SK-N-SH (cell line): ENCODE data around the gene CHD5. TPM values are rescaled to one million over a fixed set of nuclear protein-coding genes. Genes with fewer than 3 reads are reported as not detected.

Source experiments
- CTCF ChIA-PET: fragments of 300-600, 350-600 bp; formaldehyde crosslinking; extraction: SDS; loops from one replicate; lab custom pipeline; 2021; lab: Yijun Ruan, JAX
- POLR2A ChIA-PET: fragments of 350-600 bp; sonication (Branson Sonifier 250); formaldehyde crosslinking; extraction: SDS; loops from one replicate; lab custom pipeline; 2020; ENCODE audit warnings: antibody characterized with exemption, inconsistent platforms; lab: Yijun Ruan, JAX
- DNase-seq: peaks from one replicate; pipeline ENCODE4 v3.0.0; 2012
- H2AFZ ChIP-seq: fragments of 200-600 bp; sonication (generic); 2 replicates; pipeline ENCODE4 v1.8.1; 2016; ENCODE audit warnings: antibody characterized with exemption, mild to moderate bottlenecking, low read depth
- H3F3A ChIP-seq: fragments of 200-600 bp; sonication (generic); replicated peaks from 2 replicates; pipeline ENCODE3; 2016; ENCODE audit warnings: antibody characterized with exemption, mild to moderate bottlenecking; ENCODE audit not compliant: insufficient read depth
- H3K27ac ChIP-seq, 2 experiments: fragments of 200-500 bp in 1 of 2; fragments of 200-600 bp in 1 of 2; sonication (Bioruptor generic) in 1 of 2; sonication (generic), shearing (Covaris generic) in 1 of 2; 2 replicates each; pipeline versions ENCODE4 v1.5.1 to v1.6.1; 2014 to 2016; ENCODE audit warnings: low read depth in 2 of 2, inconsistent platforms in 1 of 2, low read length in 1 of 2, mild to moderate bottlenecking in 1 of 2, mixed read lengths in 1 of 2
- H3K27me3 ChIP-seq: fragments of 200-600 bp; sonication (generic), shearing (Covaris generic); 2 replicates; pipeline ENCODE4 v1.6.1; 2016; ENCODE audit warnings: mixed run types; ENCODE audit not compliant: insufficient read depth
- H3K36me3 ChIP-seq, 2 experiments: fragments of 200-500 bp in 1 of 2; fragments of 200-600 bp in 1 of 2; sonication (Bioruptor generic) in 1 of 2; sonication (generic) in 1 of 2; replicated peaks in 1 of 2; 2 replicates each; pipeline versions ENCODE3 to v1.5.1; 2014 to 2016; ENCODE audit warnings: low read length in 1 of 2, mild to moderate bottlenecking in 1 of 2; ENCODE audit not compliant: insufficient read depth in 2 of 2, control insufficient read depth in 1 of 2
- H3K4me1 ChIP-seq, 2 experiments: fragments of 200-500 bp in 1 of 2; fragments of 200-600 bp in 1 of 2; sonication (Bioruptor generic) in 1 of 2; sonication (generic), shearing (Covaris generic) in 1 of 2; 2 replicates each; pipeline versions ENCODE4 v1.5.1 to v1.6.1; 2014 to 2016; ENCODE audit warnings: low read depth in 1 of 2, low read length in 1 of 2, mixed run types in 1 of 2; ENCODE audit not compliant: insufficient read depth in 2 of 2, control insufficient read depth in 1 of 2
- H3K4me2 ChIP-seq: fragments of 200-600 bp; sonication (generic), shearing (Covaris generic); 2 replicates; pipeline ENCODE4 v1.6.1; 2017; ENCODE audit warnings: mixed run types
- H3K4me3 ChIP-seq, 2 experiments: fragments of 200-500 bp in 1 of 2; fragments of 200-600 bp in 1 of 2; sonication (Bioruptor generic) in 1 of 2; sonication (generic), shearing (Covaris generic) in 1 of 2; 2 replicates each; pipeline versions ENCODE4 v1.5.1 to v1.8.1; 2014 to 2016; ENCODE audit warnings: low read depth in 2 of 2, inconsistent platforms in 1 of 2, low read length in 1 of 2, mild to moderate bottlenecking in 1 of 2, mixed read lengths in 1 of 2, moderate library complexity in 1 of 2
- H3K79me2 ChIP-seq: fragments of 200-600 bp; sonication (generic); 2 replicates; pipeline ENCODE4 v1.8.1; 2017; ENCODE audit warnings: mild to moderate bottlenecking; ENCODE audit not compliant: insufficient read depth
- H3K9ac ChIP-seq: fragments of 200-600 bp; sonication (generic); 2 replicates; pipeline ENCODE4 v1.6.1; 2017; ENCODE audit warnings: mixed run types
- H3K9me2 ChIP-seq: fragments of 200-600 bp; sonication (generic); 2 replicates; pipeline ENCODE4 v1.6.1; 2017; ENCODE audit warnings: mixed run types
- H3K9me3 ChIP-seq: fragments of 200-600 bp; sonication (generic); 2 replicates; pipeline ENCODE4 v1.6.1; 2017; ENCODE audit warnings: mixed run types, mild to moderate bottlenecking, moderate library complexity
- H4K20me1 ChIP-seq: fragments of 200-600 bp; sonication (generic); 2 replicates; pipeline ENCODE4 v1.6.1; 2017; ENCODE audit warnings: mild to moderate bottlenecking, mixed run types; ENCODE audit not compliant: insufficient read depth
- CTCF ChIP-seq: fragments of 200-600 bp; sonication (generic); IDR thresholded peaks from 2 replicates; pipeline ENCODE4 v1.6.1; 2017; ENCODE audit warnings: antibody characterized with exemption, mild to moderate bottlenecking, moderate library complexity
- EP300 ChIP-seq, 2 experiments: IDR thresholded peaks; 2 replicates each; pipeline versions ENCODE4 v1.4.0 to v1.6.1; 2012; ENCODE audit warnings: borderline replicate concordance in 1 of 2, low read depth in 1 of 2, low read length in 1 of 2
- FOXJ3 ChIP-seq: sonication (generic); formaldehyde crosslinking; IDR thresholded peaks from 2 replicates; pipeline ENCODE4 v1.5.1; 2020; ENCODE audit warnings: mild to moderate bottlenecking, missing genetic modification reagents
- FOXM1 ChIP-seq: IDR thresholded peaks from 2 replicates; pipeline ENCODE4 v1.4.0; 2012; ENCODE audit warnings: low read depth, mild to moderate bottlenecking
- GABPA ChIP-seq: IDR thresholded peaks from 2 replicates; pipeline ENCODE4 v1.4.0; 2012; ENCODE audit warnings: low read depth, mild to moderate bottlenecking
- JUND ChIP-seq: IDR thresholded peaks from 2 replicates; pipeline ENCODE4 v1.4.0; 2012
- MAX ChIP-seq: IDR thresholded peaks from 2 replicates; pipeline ENCODE4 v1.4.0; 2012; ENCODE audit warnings: low read depth
- NFIC ChIP-seq: IDR thresholded peaks from 2 replicates; pipeline ENCODE4 v1.4.0; 2012; ENCODE audit warnings: borderline replicate concordance
- POLR2AphosphoS5 ChIP-seq: IDR thresholded peaks from 2 replicates; pipeline ENCODE4 v1.6.1; 2012; ENCODE audit warnings: low read depth, low read length
- RCOR1 ChIP-seq: fragments of 150-350 bp; IDR thresholded peaks from 2 replicates; pipeline ENCODE4 v1.6.1; 2017; ENCODE audit warnings: antibody characterized with exemption, low read length
- SIN3A ChIP-seq: IDR thresholded peaks from 2 replicates; pipeline ENCODE4 v1.6.1; 2012; ENCODE audit warnings: low read depth, mild to moderate bottlenecking, low read length, moderate library complexity, borderline replicate concordance
- SMC3 ChIP-seq: IDR thresholded peaks from 2 replicates; pipeline ENCODE4 v1.6.1; 2012; ENCODE audit warnings: low read depth, low read length, improper control_type of control experiment
- TAF1 ChIP-seq: IDR thresholded peaks from 2 replicates; pipeline ENCODE4 v1.6.1; 2012; ENCODE audit warnings: low read depth, mild to moderate bottlenecking, low read length, moderate library complexity, borderline replicate concordance
- USF2 ChIP-seq: fragments of 150-350 bp; IDR thresholded peaks from 2 replicates; pipeline ENCODE4 v1.6.1; 2017; ENCODE audit warnings: antibody characterized with exemption, low read length, low read depth, borderline replicate concordance
- YY1 ChIP-seq: IDR thresholded peaks from 2 replicates; pipeline ENCODE4 v1.4.0; 2012; ENCODE audit warnings: low read depth, mild to moderate bottlenecking
- WGBS: methylation state at CpG from one replicate; pipeline ENCODE4 v1.1.6; 2017; ENCODE audit warnings: low lambda C conversion rate; 5-methylcytosine and 5-hydroxymethylcytosine counted together
- polyA plus RNA-seq, 3 experiments: library from polyadenylated mRNA; depleted of rRNA; stranded (reverse); fragments of >200 nt; gene quantifications; 2 replicates each; pipeline ENCODE4 v1.2.3, GENCODE V29; 2012

Gene CHD5
- polyA plus RNA-seq, 1 of the 3 experiments (the other 2 are of a cell fraction): 0.26 TPM

- H3K4me1 ChIP-seq: no peaks in the 10 kb centered on the region
- no peaks in the 10 kb centered on the region for H3K36me3 ChIP-seq
- H4K20me1 ChIP-seq: no peaks in the 10 kb centered on the region
- CTCF ChIA-PET: interaction anchor here (0.7 to 1.5 kb wide), 4 partner anchors 14 to 72 kb away, joined by 3 read pairs; no protein-coding TSS in a partner anchor
- H3K9ac ChIP-seq: no peak overlapping the region
- no peaks in the 10 kb centered on the region for H3K9me2 ChIP-seq
- no peak for TF ChIP-seq GABPA
- H3K27ac ChIP-seq: no peak overlapping the region
- POLR2A ChIA-PET: no interaction called here
- no peak overlapping the region for H2AFZ ChIP-seq
- H3K4me3 ChIP-seq: no peak overlapping the region
- no peaks in the 10 kb centered on the region for H3K79me2 ChIP-seq
- no peaks in the 10 kb centered on the region for H3F3A ChIP-seq
- no peaks in the 10 kb centered on the region for H3K9me3 ChIP-seq
- DNase-seq: no peak
- H3K27me3 ChIP-seq: no peaks in the 10 kb centered on the region
- WGBS: 82% methylated on average over 11 of the region's 15 CpGs
- no peak overlapping the region for H3K4me2 ChIP-seq
Observed at GRCh38 chr1:6125366-6125765, 54.8 kb downstream of the CHD5 start.

- no peak overlapping the region for H3K4me2 ChIP-seq
- H3K27me3 ChIP-seq: no peaks in the 10 kb centered on the region
- ChIA-PET CTCF (interaction anchor here (0.7 to 1.4 kb wide), 3 partner anchors 13 to 72 kb away, joined by 3 read pairs; no protein-coding TSS in a partner anchor), POLR2A (no interaction called here)
- H3K79me2 ChIP-seq: no peaks in the 10 kb centered on the region
- no peak for DNase-seq
- no peaks in the 10 kb centered on the region for H3K36me3 ChIP-seq
- H3K9ac ChIP-seq: no peak overlapping the region
- H2AFZ ChIP-seq: no peak overlapping the region
- H3K4me1 ChIP-seq: no peaks in the 10 kb centered on the region
- no peaks in the 10 kb centered on the region for H3K9me3 ChIP-seq
- H4K20me1 ChIP-seq: no peaks in the 10 kb centered on the region
- TF ChIP-seq TAF1 (no peak), CTCF (no peak), SMC3 (no peak), SIN3A (no peak), FOXM1 (no peak), RCOR1 (no peak), MAX (no peak), POLR2AphosphoS5 (no peak), NFIC (no peak), FOXJ3 (CRISPR knock-in tag) (no peak), JUND (no peak), USF2 (no peak), EP300 (IDR thresholded peaks at IDR 0.05; ENCODE audit: borderline replicate concordance in 1 of 2, low read depth in 1 of 2, low read length in 1 of 2) (no peak), YY1 (no peak)
- no peak overlapping the region for H3K4me3 ChIP-seq
- WGBS: 73% methylated on average over 15 of the region's 21 CpGs
- H3K9me2 ChIP-seq: no peaks in the 10 kb centered on the region
- H3K27ac ChIP-seq: no peak overlapping the region
- H3F3A ChIP-seq: no peaks in the 10 kb centered on the region
Observed at GRCh38 chr1:6124746-6125365, 55.3 kb downstream of the CHD5 start.
